ENCODE results near the gene KCNC1.

DNA sequence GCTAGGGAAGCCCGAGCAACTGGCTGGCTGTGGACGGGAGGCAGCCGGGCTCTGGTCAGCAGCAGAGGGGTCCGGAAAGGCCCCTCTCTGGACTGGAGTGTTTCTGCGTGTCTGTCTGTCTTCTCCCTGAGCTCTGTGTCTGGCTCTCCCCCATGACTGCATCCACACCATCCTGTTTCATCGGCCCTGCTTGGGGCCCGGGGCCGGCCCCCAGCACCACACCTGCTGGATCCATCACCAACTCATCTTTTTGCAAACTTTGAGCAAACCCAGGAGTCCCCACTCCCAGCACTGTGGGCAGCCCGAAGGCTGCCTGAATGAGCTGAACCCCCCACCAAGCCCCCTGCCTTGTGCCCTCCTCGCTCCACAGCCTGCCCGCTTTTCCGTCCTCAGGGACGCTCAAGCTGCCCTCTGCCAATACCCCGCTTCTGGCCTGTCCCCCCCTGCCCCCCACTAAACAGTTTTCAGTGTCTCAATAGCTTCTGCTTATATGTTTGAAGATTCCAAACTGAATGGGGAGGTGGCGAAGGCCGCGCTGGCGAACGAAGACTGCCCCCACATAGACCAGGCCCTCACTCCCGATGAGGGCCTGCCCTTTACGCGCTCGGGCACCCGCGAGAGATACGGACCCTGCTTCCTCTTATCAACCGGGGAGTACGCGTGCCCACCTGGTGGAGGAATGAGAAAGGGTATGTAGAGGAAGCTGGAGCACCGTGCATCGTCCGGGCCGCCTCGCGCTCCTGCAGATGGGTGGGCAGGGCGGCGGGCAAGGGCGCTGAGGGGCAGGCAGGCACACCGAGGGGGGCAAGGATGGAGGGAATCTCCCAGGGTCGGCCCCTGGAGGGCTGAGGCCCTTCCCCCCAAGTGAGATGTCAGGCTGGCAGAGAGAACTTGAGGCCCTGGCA is 44.6 kb downstream of the KCNC1 start:
- TF ChIP-seq, protein P1, sequence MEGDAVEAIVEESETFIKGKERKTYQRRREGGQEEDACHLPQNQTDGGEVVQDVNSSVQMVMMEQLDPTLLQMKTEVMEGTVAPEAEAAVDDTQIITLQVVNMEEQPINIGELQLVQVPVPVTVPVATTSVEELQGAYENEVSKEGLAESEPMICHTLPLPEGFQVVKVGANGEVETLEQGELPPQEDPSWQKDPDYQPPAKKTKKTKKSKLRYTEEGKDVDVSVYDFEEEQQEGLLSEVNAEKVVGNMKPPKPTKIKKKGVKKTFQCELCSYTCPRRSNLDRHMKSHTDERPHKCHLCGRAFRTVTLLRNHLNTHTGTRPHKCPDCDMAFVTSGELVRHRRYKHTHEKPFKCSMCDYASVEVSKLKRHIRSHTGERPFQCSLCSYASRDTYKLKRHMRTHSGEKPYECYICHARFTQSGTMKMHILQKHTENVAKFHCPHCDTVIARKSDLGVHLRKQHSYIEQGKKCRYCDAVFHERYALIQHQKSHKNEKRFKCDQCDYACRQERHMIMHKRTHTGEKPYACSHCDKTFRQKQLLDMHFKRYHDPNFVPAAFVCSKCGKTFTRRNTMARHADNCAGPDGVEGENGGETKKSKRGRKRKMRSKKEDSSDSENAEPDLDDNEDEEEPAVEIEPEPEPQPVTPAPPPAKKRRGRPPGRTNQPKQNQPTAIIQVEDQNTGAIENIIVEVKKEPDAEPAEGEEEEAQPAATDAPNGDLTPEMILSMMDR (IDR thresholded peaks at IDR 0.05; ENCODE audit: low read depth, low read length): no peak
- TF ChIP-seq EZH2phosphoT487 (IDR thresholded peaks at IDR 0.05; ENCODE audit: low read depth): no peak
